Measurements from ENCODE around the gene PLEKHM1.

PLEKHM1 gene

GRCh38 chr17:45438931-45439610, 51.5 kb downstream of the PLEKHM1 start:
- no peak for DNase-seq (ENCODE audit: low read depth)
- H3K4me3 ChIP-seq (ENCODE audit: low read depth, low read length) = no peak overlapping the region
- TF ChIP-seq MYC (IDR thresholded peaks at IDR 0.05; ENCODE audit: low read depth, low read length) (no peak), POLR2A (IDR thresholded peaks at IDR 0.05; ENCODE audit: extremely low read depth, insufficient read length) (no peak)

GRCh38 chr17:45437465-45438283, 52.8 kb downstream of the PLEKHM1 start:
- DNase-seq (ENCODE audit: low read depth) = no peak
- H3K4me3 ChIP-seq (ENCODE audit: low read depth, low read length) = no peak overlapping the region
- TF ChIP-seq POLR2A (IDR thresholded peaks at IDR 0.05; ENCODE audit: extremely low read depth, insufficient read length) (no peak), MAX (IDR thresholded peaks at IDR 0.05; ENCODE audit: low read depth, low read length) (no peak), CTCF (IDR thresholded peaks at IDR 0.05; ENCODE audit: low read depth, low read length) (no peak), MYC (IDR thresholded peaks at IDR 0.05; ENCODE audit: low read depth, low read length) (no peak)

GRCh38 chr17:45436625-45437464, 53.7 kb downstream of the PLEKHM1 start:
- no peak for DNase-seq (ENCODE audit: low read depth)
- TF ChIP-seq POLR2A (IDR thresholded peaks at IDR 0.05; ENCODE audit: extremely low read depth, insufficient read length) = no peak
- TF ChIP-seq CTCF (IDR thresholded peaks at IDR 0.05; ENCODE audit: low read depth, low read length) = no peak
- TF ChIP-seq MYC (IDR thresholded peaks at IDR 0.05; ENCODE audit: low read depth, low read length) = no peak
- H3K4me3 ChIP-seq (ENCODE audit: low read depth, low read length) = no peak overlapping the region

- TF ChIP-seq MYC (IDR thresholded peaks at IDR 0.05; ENCODE audit: low read depth, low read length) (no peak), CTCF (IDR thresholded peaks at IDR 0.05; ENCODE audit: low read depth, low read length) (no peak), POLR2A (IDR thresholded peaks at IDR 0.05; ENCODE audit: extremely low read depth, insufficient read length) (no peak), MAX (IDR thresholded peaks at IDR 0.05; ENCODE audit: low read depth, low read length) (no peak)
- H3K4me3 ChIP-seq (ENCODE audit: low read depth, low read length) = no peak overlapping the region
- DNase-seq (ENCODE audit: low read depth) = no peak
Measured at GRCh38 chr17:45436161-45436560, 54.4 kb downstream of the PLEKHM1 start.

GRCh38 chr17:45435481-45435880, 55.0 kb downstream of the PLEKHM1 start:
- DNase-seq (ENCODE audit: low read depth) = no peak
- TF ChIP-seq MYC (IDR thresholded peaks at IDR 0.05; ENCODE audit: low read depth, low read length) (no peak), CTCF (IDR thresholded peaks at IDR 0.05; ENCODE audit: low read depth, low read length) (no peak), POLR2A (IDR thresholded peaks at IDR 0.05; ENCODE audit: extremely low read depth, insufficient read length) (no peak), MAX (IDR thresholded peaks at IDR 0.05; ENCODE audit: low read depth, low read length) (no peak)
- no peak overlapping the region for H3K4me3 ChIP-seq (ENCODE audit: low read depth, low read length)

GRCh38 chr17:45433159-45433535, 57.4 kb downstream of the PLEKHM1 start:
- DNase-seq (ENCODE audit: low read depth) = peak; percentile 60
- no peak overlapping the region for H3K4me3 ChIP-seq (ENCODE audit: low read depth, low read length)
- TF ChIP-seq MAX (IDR thresholded peaks at IDR 0.05; ENCODE audit: low read depth, low read length) (no peak), CTCF (IDR thresholded peaks at IDR 0.05; ENCODE audit: low read depth, low read length) (no peak), MYC (IDR thresholded peaks at IDR 0.05; ENCODE audit: low read depth, low read length) (no peak), POLR2A (IDR thresholded peaks at IDR 0.05; ENCODE audit: extremely low read depth, insufficient read length) (no peak)
